ENCODE measurements around the gene EXD3.
"Not testable (repeated sequence)": the region's sequence is repeated elsewhere in the genome, so short reads cannot be mapped to it uniquely, and the experiment has no call there.

The EXD3 gene, protein sequence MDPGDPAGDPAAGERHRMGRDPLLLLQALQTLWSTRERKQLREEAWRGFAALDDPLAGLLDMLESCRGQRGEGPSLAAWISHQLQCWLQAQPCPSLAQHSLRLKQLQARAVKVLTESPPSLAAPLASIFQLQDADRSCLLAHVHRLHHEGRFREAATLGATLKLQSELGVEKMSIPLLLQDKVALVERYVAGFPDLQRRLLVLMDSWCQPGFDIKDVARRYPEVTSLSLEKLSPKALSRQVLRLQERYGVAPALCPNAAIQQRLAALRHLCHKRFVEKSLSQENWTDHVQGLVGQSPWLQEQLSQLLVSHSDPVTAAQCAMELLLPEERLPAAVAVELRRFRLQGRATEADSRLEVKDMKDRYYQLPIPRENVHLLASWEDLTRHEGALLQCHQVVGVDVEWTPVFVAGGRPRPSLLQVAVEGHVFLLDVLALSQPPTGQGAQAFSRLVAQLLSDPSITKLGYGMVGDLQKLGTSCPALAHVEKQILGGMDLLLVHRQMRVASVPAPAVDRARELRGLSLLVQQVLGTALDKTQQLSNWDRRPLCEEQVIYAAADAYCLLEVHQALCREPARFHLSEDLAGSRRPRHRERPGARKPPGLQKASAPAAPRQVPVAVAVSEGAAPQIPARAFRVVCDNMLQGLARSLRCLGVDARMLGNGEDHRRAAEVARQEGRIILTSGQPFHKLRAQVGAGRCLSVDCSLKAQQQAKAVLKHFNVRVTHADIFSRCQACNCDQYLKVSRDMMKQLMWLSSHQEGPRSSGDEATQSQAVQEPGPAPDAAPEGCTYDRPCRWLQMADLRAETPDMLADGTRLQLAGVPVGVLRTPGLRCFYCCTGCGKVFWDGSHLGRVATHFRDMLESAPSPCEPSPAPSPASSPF

DNA sequence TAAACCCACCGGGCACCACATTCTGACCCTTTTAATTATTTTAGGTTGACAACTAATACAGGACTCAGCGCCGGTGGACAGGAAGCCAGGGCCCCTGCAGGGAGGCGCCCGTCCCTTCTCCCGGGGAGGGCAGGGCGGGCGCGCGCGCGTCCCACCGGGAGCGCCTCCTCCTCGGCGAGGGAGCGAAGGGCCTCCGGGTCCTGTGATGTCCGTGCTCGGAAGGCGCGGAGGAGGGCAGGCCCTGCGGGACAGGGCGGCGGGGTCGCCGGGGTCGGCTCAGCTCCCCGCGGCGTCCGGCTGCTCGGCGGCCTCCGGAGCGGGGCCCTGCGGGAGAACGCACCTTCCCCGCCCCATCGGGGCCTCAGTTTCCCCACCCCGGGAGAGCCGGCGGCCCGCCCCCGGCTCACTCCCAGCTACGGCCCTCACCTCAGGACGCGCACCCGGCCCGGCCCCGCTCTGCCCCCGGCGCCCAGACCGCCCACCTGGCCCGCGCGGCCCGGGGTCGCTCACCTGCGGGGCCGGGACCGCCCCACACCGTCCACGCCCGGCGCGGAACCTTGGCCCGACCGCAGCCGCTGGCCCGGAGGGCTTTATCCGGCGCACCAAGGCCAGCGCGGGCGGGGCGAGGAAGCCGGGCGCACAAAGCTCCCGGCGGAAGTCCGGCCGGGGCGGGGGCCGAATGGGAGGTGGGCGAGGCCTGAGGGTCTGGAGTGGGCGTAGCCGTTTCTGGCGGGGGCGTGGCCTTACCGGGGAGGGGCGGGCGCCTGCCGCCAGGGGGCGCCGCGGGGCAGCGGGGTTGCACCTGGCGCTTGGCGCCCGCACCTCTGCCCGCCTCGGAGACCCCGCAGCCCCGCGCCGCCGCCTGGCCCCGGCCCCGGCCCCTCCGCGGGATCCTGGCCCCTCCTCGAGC is at the start of gene EXD3, which contains the start of gene NOXA1:
Gene EXD3 (minus strand): TSS at position 559 of the 910 bp plus-strand sequence. CDS start 27,805 bp downstream, outside the sequence.
Gene NOXA1 (plus strand): TSS at position 790 of the 910 bp plus-strand sequence. CDS start 137 bp downstream, outside the sequence.
- peak; percentile 56 for DNase-seq (ENCODE audit: low read depth)
- H3K4me3 ChIP-seq (ENCODE audit: low read depth, low read length) = peak within 1 kb of the TSS; percentile 79

DNA sequence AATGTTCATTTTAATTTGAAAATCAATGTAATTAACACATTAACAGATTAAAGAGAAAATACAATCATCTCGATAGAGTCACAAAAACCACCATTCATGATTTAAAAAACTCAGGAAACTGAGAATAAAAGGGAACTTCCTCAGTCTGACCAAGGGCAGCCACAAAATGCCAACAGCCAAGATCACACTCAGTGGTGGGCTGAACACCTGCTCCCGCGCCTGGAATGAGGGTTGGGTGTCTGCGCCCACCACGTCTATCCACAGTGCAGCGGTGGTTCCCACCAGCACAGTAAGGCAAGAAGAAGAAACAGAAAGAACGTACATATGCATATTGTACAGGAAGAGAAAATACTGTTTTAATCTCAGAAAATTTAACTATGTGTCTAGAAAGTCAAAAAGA is 47.8 kb upstream of the EXD3 start:
- no peak overlapping the region for H3K4me3 ChIP-seq (ENCODE audit: low read depth, low read length)
- no peak for DNase-seq (ENCODE audit: low read depth)

DNA sequence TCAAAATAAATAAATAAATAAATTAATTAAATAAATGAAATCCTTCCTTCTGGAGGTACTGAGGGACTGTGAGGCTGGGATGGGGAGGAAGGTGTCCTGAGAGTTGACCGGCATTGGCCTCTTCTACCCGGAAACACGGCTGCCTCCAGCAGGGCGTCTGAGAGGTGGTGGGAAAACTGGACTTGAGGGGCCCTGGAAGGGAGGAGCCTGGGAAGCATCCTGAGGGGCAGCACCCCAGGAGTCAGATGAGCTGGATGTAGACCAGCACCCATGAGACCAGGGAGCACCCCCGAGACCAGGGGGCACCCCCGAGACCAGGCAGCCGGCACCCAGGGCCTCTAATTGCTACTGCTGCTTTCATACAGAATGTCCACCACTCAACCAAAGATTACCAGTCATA is 44.9 kb upstream of the EXD3 start:
- no peak for DNase-seq (ENCODE audit: low read depth)
- no peak overlapping the region for H3K4me3 ChIP-seq (ENCODE audit: low read depth, low read length)

DNA sequence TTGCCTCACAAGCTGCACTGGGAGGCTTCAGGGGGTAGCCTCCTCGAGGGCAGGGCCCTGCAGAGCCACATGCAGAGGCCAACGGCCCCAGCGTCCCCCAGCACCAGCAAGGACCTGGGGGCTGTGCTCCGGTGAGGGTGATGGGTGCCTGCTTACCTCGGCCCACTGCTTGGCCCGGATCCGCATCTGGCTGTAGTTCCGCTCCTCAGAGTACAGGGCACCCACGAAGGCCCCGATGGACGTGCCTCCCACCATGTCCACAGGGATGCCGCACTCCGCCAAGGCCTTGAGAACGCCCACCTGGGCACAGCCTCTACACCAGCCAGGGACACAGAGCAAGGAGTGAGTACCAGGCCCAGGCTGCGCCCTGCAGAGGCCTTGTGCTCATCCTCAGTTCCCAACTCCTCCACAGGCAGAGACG is 44.2 kb upstream of the EXD3 start:
- no peak overlapping the region for H3K4me3 ChIP-seq (ENCODE audit: low read depth, low read length)

DNA sequence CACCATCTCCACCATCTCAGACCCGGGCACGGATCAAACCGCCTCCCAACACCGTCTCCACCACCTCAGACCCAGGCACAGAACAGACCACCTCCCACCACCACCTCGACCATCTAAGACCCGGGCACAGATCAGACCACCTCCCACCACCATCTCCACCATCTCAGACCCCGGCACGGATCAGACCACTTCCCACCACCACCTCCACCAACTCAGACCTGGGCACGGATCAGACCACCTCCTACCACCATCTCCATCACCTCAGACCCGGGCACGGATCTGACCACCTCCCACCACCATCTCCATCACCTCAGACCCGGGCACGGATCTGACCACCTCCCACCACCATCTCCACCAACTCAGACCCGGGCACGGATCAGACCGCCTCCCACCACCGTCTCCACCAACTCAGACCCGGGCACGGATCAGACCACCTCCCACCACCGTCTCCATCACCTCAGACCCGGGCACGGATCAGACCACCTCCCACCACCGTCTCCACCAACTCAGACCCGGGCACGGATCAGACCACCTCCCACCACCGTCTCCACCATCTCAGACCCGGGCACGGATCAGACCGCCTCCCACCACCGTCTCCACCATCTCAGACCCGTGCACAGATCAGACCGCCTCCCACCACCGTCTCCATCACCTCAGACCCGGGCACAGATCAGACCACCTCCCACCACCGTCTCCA is 43.6 kb upstream of the EXD3 start:
- not testable (repeated sequence) for H3K4me3 ChIP-seq (ENCODE audit: low read depth, low read length); DNase-seq (ENCODE audit: low read depth)

More for the DNA sequence above, 44.2 kb upstream of the EXD3 start:
- DNase-seq (ENCODE audit: low read depth) = no peak

DNA sequence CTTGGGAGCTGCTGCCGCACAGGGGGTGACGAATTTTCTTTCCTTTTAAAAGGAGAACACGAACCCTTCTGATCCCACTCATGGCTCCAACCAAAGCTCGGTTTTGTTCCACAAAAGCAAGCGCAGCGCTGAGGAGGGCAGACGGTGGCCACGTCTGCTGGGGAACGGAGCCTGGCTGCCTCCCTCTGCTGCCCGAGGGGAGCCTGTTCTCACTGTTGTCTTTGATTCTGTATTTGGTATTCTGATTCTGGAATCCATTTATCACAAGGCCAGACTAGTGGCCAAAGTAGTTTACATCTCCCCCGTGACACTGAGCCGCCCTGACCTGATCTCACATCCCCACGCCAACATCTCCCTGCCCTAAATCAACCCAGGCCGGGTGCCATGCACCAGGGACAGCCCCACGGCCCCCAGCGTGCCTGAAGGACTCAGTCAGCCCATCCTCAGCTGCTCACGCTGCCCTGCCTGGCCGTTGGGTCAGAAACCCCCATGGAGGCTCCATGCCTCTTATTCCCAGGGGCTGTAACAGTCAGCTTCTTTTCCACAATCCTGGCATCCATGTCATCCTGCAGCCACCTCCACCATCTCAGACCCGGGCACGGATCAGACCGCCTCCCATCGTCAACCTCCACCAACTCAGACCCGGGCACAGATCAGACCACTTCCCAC is 42.9 kb upstream of the EXD3 start:
- DNase-seq (ENCODE audit: low read depth) = no peak
- no peak overlapping the region for H3K4me3 ChIP-seq (ENCODE audit: low read depth, low read length)

DNA sequence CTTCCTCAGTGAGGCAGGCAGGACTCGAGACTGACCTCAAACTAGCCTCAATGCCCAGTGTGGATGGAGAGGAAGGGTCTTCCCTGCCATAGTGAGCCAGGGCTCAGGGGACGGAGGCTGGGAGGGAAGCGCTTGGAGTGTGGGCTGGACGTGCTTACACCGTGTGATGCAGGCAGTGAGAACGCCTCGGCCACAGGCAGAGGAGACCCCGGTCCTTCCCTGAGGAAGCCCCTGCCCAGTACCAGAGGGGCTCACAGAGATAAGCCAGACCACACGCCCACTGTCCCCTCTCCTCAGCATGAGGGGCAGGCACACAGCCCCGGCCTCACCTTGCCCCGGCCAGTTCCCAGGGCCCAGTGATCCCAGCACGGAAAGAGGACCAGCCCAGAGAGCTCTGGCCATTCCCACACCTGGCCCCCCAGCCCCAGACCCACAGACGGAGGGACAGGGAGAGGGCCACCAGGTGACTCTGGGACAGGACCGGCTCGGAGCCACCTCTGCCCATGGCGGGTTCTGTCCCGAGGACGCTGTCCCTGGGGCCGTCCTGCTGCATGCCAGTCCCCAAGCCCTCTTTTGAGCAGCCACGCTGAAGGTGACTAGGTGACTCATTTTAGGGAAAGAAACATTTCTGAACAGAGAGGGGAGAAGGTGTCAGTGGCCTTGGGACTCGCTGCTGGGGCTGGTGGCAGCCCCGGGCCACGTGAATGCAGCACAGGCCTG is 42.2 kb upstream of the EXD3 start:
- no peak for DNase-seq (ENCODE audit: low read depth)
- H3K4me3 ChIP-seq (ENCODE audit: low read depth, low read length) = no peak overlapping the region

DNA sequence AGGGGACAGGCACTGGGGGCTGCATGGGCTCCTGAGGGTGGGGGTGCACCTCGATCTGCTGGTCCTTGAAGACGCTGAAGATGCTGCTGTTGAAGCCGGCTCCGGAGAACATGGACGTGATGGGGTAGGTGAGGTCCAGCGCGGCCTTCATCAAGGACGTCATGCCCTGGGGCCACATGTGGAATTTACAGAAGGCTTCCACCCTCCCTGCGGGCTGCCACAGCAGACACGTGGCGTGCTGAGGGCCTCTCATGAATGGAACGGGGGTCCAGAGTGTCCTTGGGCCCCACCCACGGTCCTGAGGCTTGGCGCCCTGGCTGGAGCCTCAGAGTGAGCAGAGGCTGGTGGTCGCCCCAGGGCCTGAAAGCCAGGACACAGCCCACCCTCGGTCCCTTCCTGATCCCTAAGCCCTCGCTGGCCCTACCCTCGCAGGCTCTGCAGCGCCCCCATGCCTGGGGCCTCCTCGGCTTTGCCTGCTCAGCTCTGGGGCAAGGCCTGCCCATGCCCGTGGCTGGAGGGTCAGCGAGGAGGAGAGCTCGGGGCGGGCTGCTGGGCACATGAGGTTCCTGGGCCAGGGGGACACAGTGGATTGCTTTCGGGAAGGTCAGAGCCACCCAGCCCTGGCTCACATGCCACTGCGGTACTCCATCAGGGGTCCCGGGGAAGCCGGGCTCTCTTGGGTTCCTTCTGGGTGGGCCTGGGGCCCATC is 41.5 kb upstream of the EXD3 start:
- DNase-seq (ENCODE audit: low read depth) = no peak
- H3K4me3 ChIP-seq (ENCODE audit: low read depth, low read length) = no peak overlapping the region

DNA sequence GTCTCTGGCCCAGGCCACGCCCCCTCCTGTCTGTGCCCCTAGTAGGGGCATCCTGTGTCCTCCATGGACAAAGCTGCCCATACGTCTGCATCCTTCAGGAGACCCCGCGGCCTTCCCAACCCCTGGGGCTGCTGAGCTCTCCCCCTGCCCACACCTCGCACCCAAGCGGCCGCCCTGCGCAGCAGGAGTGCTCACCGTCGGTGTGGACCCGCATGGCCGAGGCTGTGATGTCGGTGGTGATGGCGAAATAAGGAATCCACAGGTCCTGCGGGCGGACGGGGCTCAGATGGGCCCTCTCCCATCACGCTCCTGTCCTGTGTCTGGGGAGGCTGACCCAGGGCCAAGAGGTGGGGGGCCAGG is 40.9 kb upstream of the EXD3 start:
- H3K4me3 ChIP-seq (ENCODE audit: low read depth, low read length) = no peak overlapping the region
- no peak for DNase-seq (ENCODE audit: low read depth)

DNA sequence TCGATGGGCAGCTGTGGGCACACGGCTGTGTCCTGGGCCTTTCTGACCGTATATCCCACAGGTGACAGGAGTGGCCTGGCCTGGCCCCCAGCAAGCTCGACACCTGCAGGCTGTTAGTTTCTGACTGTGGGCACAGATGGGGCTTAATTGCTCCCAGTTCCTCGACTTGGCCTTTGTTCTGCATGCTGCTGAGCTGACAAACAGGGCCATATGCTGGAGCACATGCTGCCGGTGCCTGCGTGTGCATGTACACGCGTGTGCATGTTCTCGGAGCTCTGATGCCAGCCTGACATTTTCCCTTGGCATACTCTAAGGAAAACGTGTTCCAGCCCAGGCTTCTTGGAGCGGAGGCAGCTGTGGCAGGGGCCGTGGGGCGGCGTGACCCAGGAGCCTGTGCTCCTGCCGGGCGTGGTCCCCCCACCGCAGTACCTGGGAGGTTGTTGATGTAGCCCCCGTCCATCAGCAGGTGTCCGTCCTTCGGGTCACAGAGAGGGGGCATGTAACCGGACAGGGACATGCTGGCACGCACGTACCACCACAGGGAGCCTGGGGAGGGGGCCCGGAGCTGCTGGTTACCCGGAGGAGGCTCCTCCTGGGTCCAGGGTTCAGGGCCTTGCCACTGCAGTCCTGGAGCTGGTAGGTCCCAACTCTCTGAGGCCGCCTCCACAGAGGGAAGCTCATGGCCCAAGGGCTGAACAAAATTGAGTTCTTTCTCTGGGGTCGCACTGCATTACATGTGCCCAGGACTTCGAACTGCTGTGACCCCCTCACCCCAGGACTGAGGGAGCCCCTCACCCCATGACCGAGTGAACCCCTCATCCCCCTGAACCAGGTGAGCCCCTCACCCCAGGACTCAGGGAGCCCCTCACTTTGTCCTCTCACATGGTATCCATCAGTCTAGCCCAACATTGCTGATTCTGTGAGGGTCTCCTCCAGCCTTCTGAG is 40.3 kb upstream of the EXD3 start:
- DNase-seq (ENCODE audit: low read depth) = no peak
- no peak overlapping the region for H3K4me3 ChIP-seq (ENCODE audit: low read depth, low read length)

DNA sequence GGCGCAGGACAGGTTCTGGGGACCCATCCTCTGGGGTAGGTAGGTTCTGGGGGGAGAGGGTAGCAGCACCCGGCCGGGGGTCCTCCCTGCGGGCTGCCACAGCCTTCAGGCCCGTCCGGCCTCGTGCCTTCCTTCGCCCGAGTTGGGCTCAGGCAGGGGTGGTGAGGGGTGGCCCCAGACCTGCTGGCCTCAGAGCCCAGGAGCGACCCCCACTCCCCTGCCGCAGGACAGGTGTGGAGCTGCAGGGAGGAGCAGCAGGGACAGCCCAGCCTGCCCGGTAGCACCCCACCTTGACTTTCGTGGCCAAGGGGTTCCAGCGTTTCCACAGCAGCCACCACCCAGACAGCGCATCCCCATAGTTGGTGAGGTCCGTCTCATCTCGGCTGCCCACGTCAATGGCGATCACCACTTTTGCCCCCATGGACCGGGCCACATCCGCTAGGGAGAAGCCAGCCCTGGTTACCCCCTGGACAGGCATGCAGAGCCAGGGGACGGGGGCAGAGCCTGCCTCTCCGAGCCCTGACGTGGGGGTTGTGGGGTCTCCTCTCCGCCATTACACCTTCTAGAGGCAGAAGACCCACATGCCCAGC is 39.5 kb upstream of the EXD3 start:
- no peak for DNase-seq (ENCODE audit: low read depth)
- no peak overlapping the region for H3K4me3 ChIP-seq (ENCODE audit: low read depth, low read length)

DNA sequence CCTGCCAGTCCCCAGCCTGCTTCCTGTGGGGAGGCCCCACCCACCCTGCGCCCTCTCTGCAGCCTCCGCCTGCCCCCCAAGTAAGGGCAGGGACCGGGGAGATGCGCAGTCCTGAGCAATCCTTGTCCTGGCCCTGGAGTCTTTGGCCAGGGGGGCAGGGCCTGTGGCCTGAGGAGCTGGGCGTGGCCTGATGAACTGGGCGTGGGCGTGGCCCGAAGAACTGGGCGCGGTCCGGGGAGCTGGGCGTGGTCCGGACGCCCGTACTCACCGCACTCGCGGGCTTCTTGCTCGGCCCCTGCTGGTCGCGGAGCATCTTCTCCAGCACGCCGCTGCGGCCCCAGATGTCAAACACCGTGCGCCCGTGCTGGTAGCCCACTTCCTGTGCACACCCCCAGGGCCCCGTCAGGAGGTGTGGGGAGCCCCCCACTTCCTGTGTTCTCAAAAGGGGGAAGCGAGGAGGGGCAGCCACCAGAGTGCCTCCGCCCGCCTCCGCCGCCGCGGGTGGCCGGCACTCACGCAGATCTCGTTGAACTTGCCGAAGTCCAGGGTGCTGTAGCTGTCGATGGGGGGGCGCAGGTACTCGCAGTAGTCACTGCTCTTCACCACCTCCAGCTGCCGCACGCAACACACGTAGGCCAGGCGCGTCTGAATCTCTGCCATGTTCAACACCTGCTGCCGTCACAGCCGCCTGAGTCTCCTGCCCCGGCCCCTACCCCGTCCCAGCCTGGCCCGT is 38.9 kb upstream of the EXD3 start:
- DNase-seq (ENCODE audit: low read depth) = no peak
- no peak overlapping the region for H3K4me3 ChIP-seq (ENCODE audit: low read depth, low read length)

DNA sequence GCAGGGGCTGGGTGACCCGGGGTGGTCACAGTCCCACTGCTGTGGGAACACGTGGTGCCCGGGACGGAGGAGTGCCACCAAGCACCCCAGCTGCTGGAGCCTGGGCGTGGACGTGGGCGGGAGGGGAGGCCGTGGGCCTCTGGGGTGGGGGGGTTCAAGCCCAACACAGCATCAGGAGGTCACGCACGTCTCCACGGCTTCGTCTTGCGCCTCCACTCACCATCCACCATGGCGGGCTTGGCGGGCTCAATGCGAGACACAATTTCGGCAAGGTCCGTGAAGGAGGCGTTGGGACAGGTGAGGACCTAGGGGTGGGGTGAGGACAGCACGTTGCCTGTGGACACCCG is 38.3 kb upstream of the EXD3 start:
- DNase-seq (ENCODE audit: low read depth) = no peak
- no peak overlapping the region for H3K4me3 ChIP-seq (ENCODE audit: low read depth, low read length)

DNA sequence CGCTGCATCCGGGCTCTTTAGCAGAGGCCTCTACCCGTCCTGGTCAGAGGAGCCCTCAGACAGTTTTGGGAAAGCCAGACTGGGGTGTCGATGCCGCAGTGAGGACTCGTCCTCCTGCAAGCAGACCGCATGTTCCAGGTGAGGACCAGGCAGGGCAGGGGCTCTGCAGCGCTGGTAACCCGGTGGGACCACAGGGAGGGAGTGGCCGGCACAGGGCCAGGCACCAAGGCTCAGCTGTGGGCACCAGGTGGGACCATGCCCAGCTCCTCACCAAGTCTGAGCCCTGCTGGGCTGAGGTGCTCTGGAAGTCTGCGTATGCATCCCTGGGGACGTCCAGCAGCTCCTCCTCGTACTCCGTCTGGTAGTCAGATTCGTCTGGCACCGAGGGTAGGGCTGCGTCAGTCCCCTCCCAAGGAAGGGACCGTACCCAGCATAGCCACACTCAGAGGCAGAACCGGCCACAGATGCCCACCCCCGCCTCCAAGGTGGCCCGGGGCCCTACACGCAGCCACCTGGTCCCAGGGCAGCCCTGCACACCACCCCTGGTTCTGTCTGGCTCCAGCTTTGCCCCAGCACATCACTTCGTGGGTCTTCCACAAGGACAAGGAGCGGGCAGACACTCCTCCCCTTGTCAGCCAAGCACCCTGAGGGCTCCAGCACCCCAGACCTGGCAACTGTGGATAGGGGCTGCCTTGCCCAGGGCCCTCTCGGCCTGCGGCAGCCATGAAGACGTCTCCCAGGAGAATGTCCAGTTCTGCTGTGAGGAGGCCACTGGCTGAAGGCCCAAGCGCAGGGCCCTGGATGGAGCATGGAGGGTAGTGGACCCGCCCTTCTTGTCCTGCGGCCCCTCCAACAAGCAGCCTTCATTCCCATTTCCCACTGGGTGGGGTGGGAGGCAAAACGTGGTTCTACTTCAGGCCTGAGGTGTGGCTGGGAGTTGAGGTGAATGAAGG is 37.7 kb upstream of the EXD3 start:
- H3K4me3 ChIP-seq (ENCODE audit: low read depth, low read length) = no peak overlapping the region
- DNase-seq (ENCODE audit: low read depth) = no peak

All from skeletal muscle cell (primary cell).